Progenitor cell of endocrine pancreas (in vitro differentiated cells): ENCODE results near the gene FUT8. TPM values are rescaled to one million over a fixed set of nuclear protein-coding genes. Genes with fewer than 3 reads are reported as not detected.
"Not testable (repeated sequence)": the region's sequence is repeated elsewhere in the genome, so short reads cannot be mapped to it uniquely, and the experiment has no call there.

Experiments
- DNase-seq: peaks from one replicate; pipeline ENCODE4 v3.0.0; 2021; ENCODE audit warnings: low spot score; ENCODE audit not compliant: unreplicated experiment
- H3K27ac Mint-ChIP-seq: 2 replicates; pipeline ENCODE4 v1.8.0; 2021; ENCODE audit warnings: mild to moderate bottlenecking, moderate library complexity, mixed read lengths
- H3K27me3 Mint-ChIP-seq: 2 replicates; pipeline ENCODE4 v1.8.0; 2021; ENCODE audit warnings: mixed read lengths
- H3K36me3 Mint-ChIP-seq: 2 replicates; pipeline ENCODE4 v1.8.0; 2022; ENCODE audit warnings: mixed read lengths; ENCODE audit not compliant: insufficient read depth
- H3K4me1 Mint-ChIP-seq: 2 replicates; pipeline ENCODE4 v1.8.0; 2021; ENCODE audit warnings: low read depth, mixed read lengths
- H3K4me3 Mint-ChIP-seq: 2 replicates; pipeline ENCODE4 v1.8.0; 2021; ENCODE audit warnings: low read depth, mild to moderate bottlenecking, moderate library complexity, mixed read lengths
- H3K9me3 Mint-ChIP-seq: 2 replicates; pipeline ENCODE4 v1.8.0; 2021; ENCODE audit warnings: low read depth, mixed read lengths
- CTCF ChIP-seq: fragments of 200-600 bp; sonication (generic); IDR thresholded peaks from one replicate; pipeline ENCODE4 v1.5.0; 2021; ENCODE audit warnings: antibody characterized with exemption, mild to moderate bottlenecking; ENCODE audit not compliant: unreplicated experiment
- total RNA-seq: library from RNA; stranded (reverse); gene quantifications from 2 replicates; pipeline ENCODE4 v1.2.1, GENCODE V29; 2021

FUT8 gene
- total RNA-seq, 1 donor from 2014 or later = 38.8 TPM

GRCh38 chr14:65424531-65424930, 12.0 kb downstream of the FUT8 start:
- Mint-ChIP-seq H3K27ac (no peak overlapping the region), H3K27me3 (no peaks in the 10 kb centered on the region)
- no peak for TF ChIP-seq CTCF

GRCh38 chr14:65425885-65426284, 13.4 kb downstream of the FUT8 start:
- no peak for DNase-seq
- H3K27me3 Mint-ChIP-seq = no peaks in the 10 kb centered on the region
- H3K4me3 Mint-ChIP-seq = no peak overlapping the region
- H3K27ac Mint-ChIP-seq = no peak overlapping the region
- H3K9me3 Mint-ChIP-seq = no peaks in the 10 kb centered on the region
- H3K4me1 Mint-ChIP-seq = no peaks in the 10 kb centered on the region
- H3K36me3 Mint-ChIP-seq = peaks cover 3% of the 10 kb centered on the region
- TF ChIP-seq CTCF = no peak

More at GRCh38 chr14:65424531-65424930, 12.0 kb downstream of the FUT8 start:
- DNase-seq = no peak
- no peaks in the 10 kb centered on the region for H3K9me3 Mint-ChIP-seq
- no peak overlapping the region for H3K4me3 Mint-ChIP-seq
- H3K4me1 Mint-ChIP-seq = no peaks in the 10 kb centered on the region
- peaks cover 3% of the 10 kb centered on the region for H3K36me3 Mint-ChIP-seq

- not testable (repeated sequence) for H3K4me1 Mint-ChIP-seq, H3K4me3 Mint-ChIP-seq, H3K9me3 Mint-ChIP-seq, H3K27ac Mint-ChIP-seq, DNase-seq, H3K36me3 Mint-ChIP-seq, H3K27me3 Mint-ChIP-seq
Measured at GRCh38 chr14:65426902-65427301, 14.4 kb downstream of the FUT8 start.

DNA sequence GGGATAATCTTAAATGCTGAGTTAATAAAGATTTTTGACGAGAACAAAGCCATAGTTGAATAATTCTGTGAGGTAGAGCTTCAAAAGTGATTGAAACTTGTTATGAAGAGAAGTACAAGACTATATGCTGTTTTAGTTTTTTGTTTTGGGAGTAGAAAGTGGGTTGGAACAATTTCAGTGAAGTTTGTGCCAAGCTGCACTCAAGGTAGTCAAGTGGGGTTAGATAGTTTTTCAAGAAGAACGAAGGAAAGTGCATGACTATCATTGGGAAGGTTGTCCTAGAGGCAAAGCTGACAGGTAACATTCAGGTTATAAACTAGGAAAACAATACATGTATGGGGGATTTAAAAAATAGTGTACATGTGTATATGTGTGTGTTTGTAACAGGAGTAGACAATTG, 16.2 kb downstream of the FUT8 start:
- no peak overlapping the region for H3K27ac Mint-ChIP-seq
- TF ChIP-seq CTCF = no peak
- DNase-seq = no peak
- H3K36me3 Mint-ChIP-seq = peaks cover 2% of the 10 kb centered on the region
- H3K27me3 Mint-ChIP-seq = peaks cover 5% of the 10 kb centered on the region
- H3K4me3 Mint-ChIP-seq = no peak overlapping the region
- no peaks in the 10 kb centered on the region for H3K9me3 Mint-ChIP-seq
- peaks cover under 1% of the 10 kb centered on the region for H3K4me1 Mint-ChIP-seq

- peaks cover 3% of the 10 kb centered on the region for H3K36me3 Mint-ChIP-seq
- DNase-seq = no peak
- H3K27ac Mint-ChIP-seq = no peak overlapping the region
- peaks cover 4% of the 10 kb centered on the region for H3K4me1 Mint-ChIP-seq
- TF ChIP-seq CTCF = no peak
- H3K9me3 Mint-ChIP-seq = no peaks in the 10 kb centered on the region
- H3K27me3 Mint-ChIP-seq = peaks cover 5% of the 10 kb centered on the region
- no peak overlapping the region for H3K4me3 Mint-ChIP-seq
Measured at GRCh38 chr14:65429757-65430156, 17.2 kb downstream of the FUT8 start.

- H3K9me3 Mint-ChIP-seq = no peaks in the 10 kb centered on the region
- DNase-seq = no peak
- no peak overlapping the region for H3K27ac Mint-ChIP-seq
- H3K4me1 Mint-ChIP-seq = peaks cover 4% of the 10 kb centered on the region
- H3K36me3 Mint-ChIP-seq = peaks cover 5% of the 10 kb centered on the region
- H3K4me3 Mint-ChIP-seq = no peak overlapping the region
- TF ChIP-seq CTCF = no peak
- H3K27me3 Mint-ChIP-seq = peaks cover 5% of the 10 kb centered on the region
Measured at GRCh38 chr14:65431245-65431644, 18.7 kb downstream of the FUT8 start.
